C4-2B (cell line): Measurements from ENCODE around the gene SRPRA.

ENCODE experiments used
- H3K27ac ChIP-seq: fragments of 450-650 bp; 2 replicates; pipeline ENCODE4 v1.5.1; 2017
- ZFX ChIP-seq: fragments of 450-650 bp; IDR thresholded peaks from 2 replicates; pipeline ENCODE4 v1.6.1; 2017
- TF ChIP-seq, protein P1 (sequence below): fragments of 450-650 bp; conservative IDR thresholded peaks from 2 replicates; pipeline ENCODE4 v1.5.1; 2017; ENCODE audit warnings: mild to moderate bottlenecking

Gene SRPRA

DNA sequence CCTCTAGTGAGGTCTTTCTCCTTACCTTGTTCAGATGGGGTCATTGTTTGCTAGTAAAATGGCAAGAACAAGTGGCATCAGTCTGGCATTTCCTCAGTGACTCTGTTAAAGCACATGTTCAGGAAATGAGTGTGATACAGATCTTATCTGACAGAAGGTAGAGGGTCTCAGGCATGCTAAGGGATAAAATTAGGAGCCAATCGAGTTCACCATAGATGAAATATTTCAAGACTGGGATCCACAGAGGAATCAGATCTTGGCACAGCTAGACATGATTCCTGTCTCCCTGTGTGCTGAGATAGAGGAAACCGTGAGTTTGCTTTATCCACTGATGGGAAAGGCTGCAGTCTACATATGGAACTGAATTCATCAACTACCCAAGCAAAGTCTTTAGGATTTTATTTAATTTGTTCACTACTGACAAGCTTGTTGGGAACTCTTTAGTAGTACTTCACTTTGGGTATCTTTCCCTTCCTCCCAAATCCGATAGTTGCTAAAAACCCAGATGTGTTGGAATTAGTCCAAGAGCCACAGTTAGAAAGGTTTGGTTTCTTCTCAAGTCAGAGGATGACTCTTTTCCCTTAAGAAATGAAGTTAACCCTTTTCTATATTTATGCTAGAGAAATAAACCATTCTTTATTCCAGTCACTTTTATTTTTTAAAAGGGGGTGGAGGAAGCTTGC is 38.7 kb downstream of the SRPRA start:
- no peak overlapping the region for H3K27ac ChIP-seq
- TF ChIP-seq ZFX, result no peak
- TF ChIP-seq, protein P1, sequence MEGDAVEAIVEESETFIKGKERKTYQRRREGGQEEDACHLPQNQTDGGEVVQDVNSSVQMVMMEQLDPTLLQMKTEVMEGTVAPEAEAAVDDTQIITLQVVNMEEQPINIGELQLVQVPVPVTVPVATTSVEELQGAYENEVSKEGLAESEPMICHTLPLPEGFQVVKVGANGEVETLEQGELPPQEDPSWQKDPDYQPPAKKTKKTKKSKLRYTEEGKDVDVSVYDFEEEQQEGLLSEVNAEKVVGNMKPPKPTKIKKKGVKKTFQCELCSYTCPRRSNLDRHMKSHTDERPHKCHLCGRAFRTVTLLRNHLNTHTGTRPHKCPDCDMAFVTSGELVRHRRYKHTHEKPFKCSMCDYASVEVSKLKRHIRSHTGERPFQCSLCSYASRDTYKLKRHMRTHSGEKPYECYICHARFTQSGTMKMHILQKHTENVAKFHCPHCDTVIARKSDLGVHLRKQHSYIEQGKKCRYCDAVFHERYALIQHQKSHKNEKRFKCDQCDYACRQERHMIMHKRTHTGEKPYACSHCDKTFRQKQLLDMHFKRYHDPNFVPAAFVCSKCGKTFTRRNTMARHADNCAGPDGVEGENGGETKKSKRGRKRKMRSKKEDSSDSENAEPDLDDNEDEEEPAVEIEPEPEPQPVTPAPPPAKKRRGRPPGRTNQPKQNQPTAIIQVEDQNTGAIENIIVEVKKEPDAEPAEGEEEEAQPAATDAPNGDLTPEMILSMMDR, result no peak

DNA sequence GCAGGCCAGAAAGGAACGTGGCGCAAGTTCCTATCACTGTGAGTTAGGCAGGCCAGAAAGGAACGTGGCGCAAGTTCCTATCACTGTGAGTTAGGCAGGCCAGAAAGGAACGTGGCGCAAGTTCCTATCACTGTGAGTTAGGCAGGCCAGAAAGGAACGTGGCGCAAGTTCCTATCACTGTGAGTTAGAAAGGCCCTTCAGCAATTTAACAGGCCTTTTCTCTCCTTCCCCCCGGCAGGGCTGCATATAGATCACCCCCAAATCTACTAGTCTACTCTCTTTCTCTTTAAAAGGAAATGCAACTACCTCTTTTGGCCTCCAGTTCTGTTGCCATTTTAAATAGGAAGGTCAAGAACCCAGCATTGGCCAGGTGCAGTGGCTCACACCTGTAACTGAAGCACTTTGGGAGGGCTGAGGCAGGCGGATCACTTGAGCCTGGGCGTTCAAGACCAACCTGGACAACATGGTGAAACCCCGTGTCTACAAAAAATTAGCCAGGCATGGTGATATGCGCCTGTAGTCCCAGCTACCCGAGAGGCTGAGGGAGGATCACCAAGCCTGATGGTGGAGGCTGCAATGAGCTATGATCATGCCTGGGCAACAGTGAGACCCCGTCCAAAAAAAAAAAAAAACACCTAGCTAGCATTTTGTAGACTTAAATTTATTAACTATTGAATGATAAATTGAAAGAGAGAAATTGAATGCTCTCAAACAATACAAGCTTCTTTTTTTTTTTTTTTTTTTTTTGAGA is 42.2 kb downstream of the SRPRA start:
- H3K27ac ChIP-seq, result no peak overlapping the region
- no peak for TF ChIP-seq ZFX
- TF ChIP-seq, protein P1, result no peak

DNA sequence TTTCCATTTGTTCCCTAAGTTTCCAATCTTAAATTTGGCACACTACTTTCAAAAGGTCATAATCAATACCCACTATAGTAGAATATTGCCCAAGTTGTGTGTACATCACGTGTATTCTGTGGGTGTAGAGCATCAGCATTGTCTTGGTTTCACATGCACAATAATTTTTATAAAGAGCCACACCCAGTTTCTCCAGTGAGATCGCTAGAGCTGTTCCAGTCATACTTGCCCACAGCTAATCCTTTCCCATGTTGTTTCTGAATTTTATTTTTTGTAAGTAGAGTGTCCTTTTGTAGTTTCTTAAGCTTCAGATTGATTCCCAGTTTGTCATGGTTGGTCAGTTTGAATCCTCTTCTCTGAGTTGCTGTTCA is 43.4 kb downstream of the SRPRA start:
- H3K27ac ChIP-seq, result no peak overlapping the region
- TF ChIP-seq ZFX, result no peak
- TF ChIP-seq, protein P1, result no peak

DNA sequence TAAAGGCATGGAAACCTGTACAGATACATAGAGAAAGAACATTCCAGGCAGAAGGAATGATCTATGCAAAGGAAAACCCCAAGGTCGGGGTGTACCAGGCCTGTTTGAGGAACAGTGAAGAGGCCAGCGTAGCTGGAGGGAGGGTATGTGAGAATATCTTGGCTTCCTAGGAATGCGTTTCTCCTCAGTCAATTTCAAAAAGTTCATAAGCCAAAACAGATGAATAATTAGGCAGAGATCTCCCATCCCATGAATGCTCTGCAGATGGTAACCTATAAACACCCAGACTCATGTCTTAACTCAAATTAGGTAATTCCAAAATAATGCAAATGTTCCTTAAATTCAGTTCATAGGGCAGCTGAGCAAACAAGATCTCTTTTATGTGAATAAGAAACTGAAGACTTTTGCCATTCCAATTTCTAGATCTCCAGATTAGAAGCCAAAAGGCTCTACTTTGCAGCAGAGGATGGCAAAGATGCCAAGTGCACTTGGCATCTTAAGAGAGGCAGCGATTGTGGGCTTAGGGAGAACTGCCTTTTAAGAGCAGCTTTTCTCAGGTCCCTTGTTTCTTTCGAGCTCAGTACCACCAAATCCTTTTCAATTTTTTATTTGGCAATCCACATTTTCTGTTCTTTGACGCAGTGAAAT is 43.9 kb downstream of the SRPRA start:
- TF ChIP-seq ZFX, result no peak
- TF ChIP-seq, protein P1, result no peak
- H3K27ac ChIP-seq, result no peak overlapping the region

DNA sequence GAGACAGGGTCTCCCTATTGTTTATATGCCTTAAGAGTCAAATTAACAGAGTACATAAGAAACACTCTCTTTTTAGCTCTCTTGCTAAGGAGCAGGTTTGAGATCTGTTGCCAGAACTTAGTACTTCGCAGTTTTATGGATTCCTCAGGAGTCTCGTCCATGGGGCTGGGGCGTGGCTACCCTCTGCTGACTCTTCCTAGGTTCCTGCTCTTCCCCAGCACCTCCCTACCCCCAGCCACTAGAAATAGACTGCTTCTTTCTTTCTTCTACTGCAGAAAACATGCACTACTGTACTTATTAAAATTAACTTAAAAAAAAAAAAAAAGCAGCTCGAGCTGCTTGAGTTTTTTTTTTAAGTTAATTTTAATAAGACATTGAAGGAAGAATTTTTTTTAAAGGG is 49.1 kb downstream of the SRPRA start:
- TF ChIP-seq, protein P1, result no peak
- TF ChIP-seq ZFX, result no peak
- no peak overlapping the region for H3K27ac ChIP-seq

DNA sequence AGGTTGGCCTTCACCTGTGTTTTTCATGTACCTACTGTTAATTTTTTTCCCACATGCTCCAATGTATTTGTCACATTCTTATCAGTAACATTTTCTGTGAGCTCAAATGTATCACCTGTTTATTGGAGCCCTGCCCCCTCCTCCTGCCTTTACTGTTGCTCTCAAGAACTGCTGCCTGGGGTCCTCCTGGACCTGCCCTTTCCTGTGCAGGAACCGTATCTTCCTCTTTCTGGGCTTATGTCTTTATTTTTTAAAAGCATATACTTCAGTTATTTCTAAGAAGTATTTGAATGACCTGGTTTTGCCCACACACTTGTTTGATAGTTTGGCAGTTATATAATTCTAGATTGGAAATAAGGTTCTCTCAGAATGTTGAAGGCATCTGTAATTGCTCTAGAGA is 51.2 kb downstream of the SRPRA start:
- TF ChIP-seq, protein P1, result no peak
- no peak for TF ChIP-seq ZFX
- H3K27ac ChIP-seq, result no peak overlapping the region
